ENCODE measurements around the gene CDH13.
A peak's percentile ranks its signal among the peaks of the same experiment; 100 is the strongest.

Gene CDH13

DNA sequence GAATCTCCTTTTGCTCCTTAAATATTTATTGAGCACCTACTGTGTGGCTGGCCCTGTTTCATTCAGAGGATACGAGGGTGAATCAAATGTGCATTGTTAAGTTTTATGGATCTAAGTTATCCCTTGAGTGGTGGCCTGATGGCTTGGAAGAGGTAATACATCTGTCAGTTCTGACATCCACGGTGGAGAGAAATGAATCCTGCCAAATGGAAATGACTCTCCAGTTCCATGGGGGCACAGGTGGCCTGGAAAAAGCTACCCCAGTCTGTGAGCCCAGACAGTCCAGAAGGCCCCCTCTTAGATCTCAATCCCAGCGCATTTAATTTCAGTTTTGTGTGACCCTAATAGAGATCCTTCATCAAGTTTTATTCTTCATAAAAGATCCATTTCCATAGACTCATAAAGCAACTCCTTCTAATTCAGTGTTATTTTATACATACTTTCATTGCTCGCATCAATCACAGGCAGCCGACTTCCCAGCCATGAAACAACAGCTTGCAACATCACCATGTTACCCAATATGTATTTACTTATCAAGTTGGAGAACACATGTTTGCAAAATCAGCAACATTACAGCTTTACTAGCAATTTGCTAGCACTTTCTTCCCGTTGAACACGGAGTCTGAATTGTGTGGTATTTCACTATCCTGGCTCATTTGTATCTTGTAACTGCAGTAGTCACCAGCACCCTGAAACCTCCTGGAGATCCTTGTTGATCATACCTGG, 846.2 kb downstream of the CDH13 start:
- no peak for DNase-seq

DNA sequence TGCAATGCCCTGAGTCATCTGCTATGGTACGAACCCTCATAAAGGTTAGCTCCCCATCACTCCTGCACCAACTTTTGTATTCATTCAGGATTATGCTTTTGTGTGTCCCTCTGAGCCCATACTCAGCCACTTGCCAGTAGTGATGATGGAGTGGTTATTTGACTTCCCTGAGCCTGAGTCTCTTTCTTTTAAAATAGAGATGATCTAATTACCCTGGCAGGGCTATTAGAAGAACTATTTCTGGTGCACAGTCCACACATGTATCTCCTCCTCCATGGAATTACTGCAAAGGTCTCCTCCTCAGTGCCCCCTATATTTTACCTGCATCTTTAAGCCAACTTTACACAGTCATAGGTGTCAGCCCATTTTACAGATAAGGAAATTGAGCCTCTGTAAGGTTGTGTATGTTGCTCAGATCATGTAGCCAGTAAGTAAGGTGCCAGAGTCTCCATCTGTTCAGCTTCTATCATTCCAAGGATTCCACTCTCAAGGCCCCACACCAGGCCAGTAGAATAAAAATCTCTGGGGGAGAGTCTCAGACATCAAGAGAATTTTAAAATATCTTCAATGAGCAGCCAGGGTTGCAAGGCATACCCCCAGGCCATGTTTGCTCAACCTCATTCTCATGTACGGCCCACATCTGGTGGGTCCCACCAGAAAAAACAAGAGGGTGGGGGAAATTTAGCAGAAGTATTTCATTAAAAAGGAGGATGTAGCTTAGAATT, 847.3 kb downstream of the CDH13 start:
- no peak for DNase-seq

DNA sequence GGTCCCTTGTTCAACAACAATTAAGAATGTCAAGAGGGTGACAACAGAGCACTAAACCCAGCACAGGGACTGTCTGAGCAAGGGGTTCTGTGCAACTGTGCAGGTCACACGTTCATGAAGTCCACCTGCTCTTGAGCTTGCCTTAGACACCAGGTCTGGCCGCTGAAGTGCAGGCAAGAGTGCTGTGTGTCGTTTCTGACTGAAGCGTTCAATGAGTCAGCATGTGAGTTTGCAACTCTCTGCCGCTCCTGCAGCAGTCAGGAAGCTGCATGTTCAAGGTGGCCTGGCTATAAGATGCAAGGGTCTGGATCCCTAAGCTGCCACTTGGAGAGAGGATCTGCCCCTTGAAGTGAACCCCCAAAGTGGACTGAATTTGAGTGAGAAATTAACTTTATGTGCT, 848.3 kb downstream of the CDH13 start:
- no peak for DNase-seq

DNA sequence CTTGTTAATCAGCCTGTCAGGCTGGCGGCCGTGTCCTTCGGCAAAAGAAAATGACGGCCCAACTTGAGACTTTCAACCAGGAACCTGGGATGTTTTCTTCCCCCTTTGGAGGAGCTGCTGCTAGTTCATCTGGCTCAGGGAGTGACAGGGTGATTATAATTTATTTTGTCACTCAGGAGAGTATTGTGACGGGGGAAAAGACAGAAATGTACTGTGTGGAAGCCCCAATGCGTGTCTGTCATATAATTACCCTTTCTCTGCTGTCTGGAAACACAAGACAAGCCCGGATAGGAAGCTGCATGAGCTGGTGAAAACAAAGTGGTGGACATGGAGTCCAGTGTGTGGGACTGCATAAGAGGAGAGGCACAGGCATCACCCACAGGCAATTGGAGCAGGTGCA, 854.8 kb downstream of the CDH13 start:
- no peak for DNase-seq

DNA sequence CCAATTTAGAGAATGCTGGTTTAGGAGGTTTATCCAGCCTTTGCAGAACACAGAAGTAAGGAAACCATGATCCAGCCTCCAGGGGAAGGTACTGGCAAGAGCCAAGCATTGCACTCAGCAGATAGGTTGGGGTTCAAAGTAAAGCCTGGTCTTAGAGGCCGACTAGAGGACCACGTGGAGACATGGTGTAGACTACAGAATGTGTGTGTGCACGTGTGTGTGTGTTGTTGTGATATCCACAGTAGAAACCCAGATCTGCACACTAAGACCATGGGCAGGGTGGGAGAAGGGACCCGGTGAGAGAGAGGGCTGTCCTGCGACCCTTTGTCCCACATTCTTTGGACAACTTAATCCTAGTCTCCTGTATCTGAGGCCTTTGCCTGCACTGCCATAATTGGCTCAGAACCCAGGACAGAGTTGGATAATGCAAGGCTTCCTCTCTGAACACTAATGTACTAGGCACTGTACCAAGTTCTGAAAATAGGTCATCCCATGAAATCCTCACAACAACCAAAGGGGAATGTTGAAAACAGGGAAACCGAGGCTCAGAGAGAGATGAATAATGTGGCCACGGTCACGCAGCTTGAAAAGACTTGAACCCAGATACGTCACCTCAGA, 855.9 kb downstream of the CDH13 start:
- DNase-seq: no peak

DNA sequence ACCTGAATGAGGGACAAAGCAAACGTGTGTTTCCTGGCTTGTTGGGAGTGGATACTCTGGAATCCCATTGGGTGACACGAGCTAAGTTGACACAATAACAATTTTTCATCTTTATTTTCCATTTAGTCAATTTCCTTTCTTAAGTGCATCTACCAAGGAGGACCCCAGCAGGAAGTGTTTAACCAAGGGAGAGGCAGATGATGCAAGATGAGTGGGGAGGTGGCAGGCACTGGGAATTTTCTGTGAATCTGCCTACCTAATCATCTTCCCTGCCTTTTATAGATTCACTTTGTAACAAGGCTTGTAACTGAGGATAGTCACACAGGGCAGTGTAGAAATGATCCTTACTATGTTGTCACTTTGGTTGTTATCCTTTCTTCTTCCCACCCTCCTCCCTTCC, 863.3 kb downstream of the CDH13 start:
- DNase-seq: no peak

DNA sequence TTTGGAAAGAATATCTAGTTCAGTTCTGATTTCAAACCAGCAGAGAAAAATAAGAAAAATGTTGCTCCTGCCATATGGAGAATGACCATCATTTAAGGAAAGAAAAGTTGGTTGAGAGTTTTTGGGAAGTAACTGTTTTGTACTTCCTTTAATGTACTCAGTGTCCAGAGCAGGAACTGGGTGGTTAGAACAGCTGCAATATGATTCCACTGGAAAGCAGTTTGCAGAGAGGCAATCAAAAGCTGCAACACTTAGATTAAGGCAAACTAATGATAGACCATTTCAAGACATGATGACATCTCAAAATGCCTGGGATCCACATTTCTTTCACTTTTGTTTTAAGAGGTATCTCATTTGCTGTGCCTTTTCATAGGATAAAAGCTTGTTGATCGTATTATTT, 867.7 kb downstream of the CDH13 start:
- no peak for DNase-seq

DNA sequence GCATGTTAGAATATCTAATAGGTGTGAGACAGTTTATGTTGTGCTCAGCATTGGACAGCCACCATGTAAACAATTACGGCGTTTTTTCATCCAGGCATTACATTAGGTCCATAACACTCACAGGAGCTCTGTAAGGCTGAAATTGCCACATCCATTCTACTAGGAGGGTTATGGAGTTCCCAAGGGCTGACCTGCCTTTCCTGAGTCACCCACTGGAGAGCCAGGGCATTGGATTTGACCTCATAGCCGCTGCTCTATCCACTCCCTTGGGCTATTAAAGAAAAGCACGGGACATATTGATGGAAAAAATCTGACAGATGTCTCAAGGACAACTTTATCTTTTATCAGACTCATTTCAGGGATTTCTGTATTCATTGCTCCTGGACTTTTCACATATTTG, 874.7 kb downstream of the CDH13 start:
- no peak for DNase-seq

DNA sequence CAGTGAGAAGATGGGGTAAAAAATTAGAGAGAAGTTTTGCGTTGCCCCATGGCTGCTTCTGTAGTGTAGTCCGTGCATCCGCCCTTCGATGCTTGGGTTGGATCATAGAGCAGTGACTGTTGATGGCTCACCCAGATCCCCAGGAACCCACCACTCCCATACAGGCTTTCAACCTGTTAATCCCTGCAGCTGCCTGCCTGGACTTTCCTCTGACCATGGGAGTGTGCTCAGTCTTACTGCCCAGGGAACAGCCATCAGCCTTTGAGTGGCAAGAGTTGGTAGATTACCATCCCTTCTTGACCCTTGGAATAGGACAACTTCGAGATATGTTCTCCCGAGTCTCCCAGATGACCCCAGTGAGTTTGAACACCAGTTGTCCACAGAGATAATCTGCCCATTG, 881.5 kb downstream of the CDH13 start:
- no peak for DNase-seq

DNA sequence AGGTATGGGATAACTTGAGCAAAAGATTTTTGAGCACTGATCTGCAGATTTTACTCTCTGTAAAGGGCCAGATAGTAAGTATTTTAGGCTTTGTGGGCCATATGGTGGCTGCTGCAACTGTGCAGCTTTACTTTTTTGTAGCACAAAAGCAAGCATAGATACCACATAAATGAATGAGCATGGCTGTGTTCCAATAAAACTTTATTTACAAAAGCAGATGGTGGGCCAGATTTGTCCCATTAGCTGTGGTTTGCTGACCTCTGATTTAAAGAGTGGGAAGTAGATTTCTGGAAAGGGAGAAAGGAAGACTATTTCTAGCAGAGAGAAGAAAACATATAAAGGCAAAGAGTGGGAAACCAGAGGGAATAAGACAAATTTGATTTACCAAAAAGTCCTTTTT, 882.5 kb downstream of the CDH13 start:
- DNase-seq: no peak

DNA sequence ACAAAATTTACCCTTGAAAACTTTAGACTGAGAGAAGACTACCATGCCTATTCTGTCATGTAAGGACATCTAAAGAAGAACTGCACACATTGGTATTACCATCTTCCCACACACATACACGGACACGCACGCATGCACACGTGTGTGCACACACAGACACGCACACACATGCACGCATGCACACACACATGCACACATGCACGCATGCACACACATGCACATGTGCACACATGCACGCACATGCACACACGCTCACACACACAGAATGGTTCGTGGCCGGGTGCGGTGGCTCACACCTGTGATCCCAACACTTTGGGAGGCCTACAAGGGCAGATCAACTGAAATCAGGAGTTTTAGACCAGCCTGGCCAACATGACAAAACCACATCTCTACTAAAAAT, 884.1 kb downstream of the CDH13 start:
- no peak for DNase-seq

DNA sequence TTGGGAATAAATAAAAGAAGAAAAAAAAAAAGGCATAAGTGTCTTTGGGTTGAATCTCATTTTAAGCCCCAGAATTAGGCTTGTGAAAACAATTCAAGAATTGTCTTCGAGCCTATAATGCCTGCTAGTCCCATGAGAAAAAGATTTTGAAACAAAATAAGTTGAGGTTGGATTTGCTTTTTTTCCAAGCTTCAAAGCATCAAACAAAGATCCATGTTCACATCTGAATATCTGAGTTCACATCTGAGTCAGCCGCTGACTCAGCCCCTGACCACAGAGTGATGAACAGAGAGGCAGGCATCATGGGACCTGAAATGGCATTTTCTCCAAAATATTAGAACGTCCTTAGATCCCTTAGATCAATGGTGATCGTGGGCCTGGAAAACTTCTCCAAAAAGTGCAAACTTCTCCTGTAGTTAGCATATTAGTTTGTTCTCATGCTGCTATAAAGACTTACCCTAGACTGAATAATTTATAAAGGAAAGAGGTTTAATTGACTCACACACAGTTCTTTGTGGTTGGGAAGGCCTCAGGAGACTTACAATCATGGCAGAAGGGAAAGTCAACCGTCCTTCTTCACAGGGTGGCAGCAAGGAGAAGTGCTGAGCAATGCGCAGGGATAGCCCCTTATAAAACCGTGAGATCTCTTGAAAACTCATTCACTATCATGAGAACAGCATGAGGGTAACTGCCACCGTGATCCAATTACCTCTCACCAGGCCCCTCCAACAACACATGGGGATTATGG, 886.4 kb downstream of the CDH13 start:
- DNase-seq: no peak

DNA sequence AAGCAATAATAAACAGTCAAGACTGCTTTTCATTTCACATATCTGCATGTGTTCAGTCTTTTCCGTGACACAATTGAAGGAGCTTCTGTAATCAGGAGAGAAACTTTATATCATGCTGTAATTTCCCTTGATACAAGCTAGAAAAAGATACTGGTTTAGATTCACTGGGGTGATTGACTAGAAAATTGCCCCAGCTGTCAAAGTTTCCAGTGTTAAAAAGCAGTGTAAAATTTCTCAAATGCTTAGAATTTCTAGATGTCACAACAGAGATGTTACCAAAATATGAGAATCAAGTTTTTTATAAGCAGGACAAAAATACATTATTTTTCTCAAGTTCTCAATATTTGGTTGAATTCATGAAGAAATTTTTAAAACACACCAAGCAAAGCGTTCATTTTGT, 888.6 kb downstream of the CDH13 start:
- DNase-seq: no peak

DNA sequence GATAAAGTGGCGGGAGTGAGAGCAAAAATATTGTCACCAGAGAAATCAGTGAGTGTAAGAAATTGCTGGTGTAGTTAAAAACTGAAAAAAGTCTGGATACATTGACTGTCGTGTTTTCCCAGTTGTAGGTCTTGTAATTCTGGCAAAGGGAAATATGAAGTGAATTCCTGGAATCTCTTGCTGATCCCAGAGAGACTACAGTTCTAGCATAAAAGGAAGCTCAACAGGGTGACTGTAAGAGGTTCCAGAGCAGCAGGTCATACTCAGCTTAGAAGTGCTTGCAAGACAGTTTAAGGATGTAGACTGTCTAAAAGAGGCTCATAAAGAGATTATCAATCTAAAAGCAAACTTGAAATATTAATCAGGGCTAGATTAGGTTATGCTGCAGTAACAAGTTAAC, 890.2 kb downstream of the CDH13 start:
- no peak for DNase-seq

DNA sequence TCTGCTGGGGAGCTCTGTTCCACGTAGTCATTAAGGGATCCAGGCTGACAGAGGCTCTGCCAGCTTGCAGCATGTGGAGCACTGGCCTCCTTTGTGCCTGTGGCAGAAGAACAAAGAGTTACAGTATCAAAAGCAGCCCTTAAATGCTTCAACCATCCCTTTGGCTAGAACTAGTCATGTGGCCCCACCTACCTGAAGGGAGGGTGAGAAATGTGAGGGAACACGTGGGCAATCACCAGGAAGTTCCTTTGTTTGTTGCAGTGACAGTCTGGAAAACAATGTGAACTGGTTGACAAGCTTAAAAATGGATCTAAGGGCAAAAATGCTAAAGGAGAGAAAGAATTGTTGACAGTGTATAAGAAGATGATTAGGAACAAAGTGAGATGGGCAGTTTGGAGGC, 890.6 kb downstream of the CDH13 start:
- no peak for DNase-seq

DNA sequence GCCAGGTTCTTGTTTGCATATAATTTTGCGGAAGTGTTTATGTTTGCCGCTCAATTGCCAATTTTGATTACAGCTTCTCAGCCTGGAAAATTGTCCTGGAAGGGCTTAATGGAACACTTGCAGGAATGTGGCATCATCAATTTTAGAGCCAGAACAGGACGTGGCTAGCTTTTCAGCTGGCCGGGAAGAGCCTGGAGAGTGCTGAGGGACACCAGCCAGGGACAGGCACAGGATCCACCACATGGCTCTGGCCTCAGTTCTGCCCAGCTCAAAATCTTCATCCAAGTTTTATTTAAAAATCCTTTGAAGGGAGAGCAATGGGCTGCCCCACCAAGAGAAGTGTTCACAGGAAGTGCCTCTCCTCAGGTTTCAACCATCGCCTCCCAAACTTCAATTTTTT, 893.8 kb downstream of the CDH13 start:
- no peak for DNase-seq

DNA sequence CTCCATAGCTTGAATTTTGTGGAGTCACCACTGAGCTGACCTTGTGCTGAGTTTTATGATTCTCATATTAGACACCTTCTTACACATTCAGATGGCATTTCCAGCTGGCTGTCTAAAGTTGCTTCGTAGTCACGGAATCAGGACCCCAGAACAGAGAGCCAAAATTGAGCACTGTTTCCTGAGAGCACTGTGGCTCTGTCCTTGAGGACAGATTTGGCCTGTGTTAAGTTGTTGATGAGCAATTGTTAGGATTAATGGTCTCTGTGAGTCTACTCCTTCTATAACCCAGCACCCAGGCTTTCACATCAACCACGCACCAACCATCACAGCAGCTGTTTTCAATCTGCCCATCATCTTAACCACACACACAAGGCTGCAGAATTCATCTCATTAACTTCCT, 903.5 kb downstream of the CDH13 start:
- DNase-seq: no peak

DNA sequence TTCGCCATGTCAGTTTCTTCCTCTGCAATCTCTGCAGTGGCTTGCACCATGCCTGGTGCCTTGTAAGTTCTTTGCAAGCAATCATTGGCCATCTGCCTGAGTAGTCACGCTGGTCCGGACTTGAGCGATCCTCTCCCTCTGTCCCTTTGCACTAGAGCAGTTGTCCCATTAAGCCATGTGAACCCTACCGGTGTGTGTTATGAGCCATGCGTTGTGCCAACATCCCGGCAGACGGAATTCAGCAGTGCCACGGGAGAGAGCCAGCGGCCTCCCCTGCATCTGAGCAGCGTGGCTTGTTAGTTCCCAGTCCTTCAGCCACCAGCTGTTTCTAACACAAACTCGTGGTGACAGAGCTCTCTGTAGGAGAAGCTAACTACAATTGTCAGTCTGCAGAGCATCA, 905.9 kb downstream of the CDH13 start:
- no peak for DNase-seq

DNA sequence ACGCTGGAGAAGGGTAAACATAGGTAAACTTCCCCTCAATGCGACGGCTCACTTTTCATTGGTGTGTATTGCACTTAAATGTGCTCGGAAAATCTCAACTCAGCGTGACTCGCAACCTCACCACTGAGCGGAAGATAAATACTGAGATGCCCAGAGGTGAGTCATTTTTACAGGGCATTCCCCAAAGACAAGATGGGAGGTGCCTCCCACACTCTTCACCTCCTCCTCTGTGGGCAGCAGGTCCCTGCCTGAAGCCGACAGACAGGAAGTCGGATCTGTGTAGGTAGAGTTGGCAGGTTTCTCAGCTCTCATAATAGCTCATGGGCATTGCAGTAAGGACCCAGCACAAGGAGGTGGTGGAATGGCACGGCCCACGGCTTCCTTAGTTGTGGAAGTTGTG, 906.4 kb downstream of the CDH13 start:
- DNase-seq: peak; percentile 20

DNA sequence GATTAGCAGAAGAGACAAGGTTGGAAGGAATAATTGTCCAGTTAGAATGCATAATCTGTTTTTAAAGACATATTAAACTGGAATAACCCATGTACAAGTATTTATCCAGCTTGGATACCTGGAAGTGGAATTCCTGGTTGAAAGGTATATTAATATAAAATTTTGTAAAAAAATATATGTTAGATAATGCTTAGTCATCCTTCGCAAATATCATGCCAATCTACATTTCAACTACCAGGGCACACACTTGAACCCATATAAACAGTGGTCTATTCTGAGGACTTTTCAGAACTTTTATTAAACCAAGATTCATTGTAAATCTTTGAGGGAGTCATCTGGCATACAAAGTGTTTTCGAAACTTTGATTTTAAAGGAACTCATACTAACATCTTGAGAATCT, 911.9 kb downstream of the CDH13 start:
- no peak for DNase-seq

DNA sequence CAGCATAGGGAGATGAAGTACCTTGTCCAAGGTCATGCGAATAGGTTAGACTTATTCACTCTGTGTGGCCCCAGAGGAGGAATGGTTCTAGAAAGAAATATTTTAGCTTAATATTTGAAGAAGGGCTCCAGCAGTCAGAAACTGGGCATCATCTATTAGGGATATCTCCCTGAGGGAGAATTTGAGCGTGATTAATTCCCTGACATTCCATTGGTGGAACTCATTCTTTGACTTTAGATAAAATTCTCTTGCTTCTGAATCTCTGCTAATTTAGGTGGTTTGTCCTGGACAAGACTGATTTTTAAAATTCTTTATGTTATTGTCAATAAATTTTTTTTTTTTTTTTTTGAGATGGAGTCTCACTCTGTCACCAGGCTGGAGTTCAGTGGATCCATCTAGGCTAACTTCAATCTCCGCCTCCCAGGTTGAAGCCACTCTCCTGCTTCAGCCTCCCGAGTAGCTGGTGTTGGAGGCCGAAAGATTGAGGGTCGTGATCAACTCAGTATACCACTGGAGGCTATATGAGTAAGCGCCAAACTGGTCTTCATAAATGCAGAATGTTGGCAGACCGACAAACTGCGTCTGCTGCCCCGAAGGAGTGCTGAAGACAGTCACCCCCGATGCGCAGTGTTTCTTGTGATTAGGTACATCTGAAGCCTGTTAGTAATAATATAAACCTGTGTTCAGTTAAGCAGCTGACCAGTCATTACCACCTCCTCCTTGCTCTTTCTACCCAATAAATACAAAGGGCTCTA, 913.1 kb downstream of the CDH13 start:
- no peak for DNase-seq

DNA sequence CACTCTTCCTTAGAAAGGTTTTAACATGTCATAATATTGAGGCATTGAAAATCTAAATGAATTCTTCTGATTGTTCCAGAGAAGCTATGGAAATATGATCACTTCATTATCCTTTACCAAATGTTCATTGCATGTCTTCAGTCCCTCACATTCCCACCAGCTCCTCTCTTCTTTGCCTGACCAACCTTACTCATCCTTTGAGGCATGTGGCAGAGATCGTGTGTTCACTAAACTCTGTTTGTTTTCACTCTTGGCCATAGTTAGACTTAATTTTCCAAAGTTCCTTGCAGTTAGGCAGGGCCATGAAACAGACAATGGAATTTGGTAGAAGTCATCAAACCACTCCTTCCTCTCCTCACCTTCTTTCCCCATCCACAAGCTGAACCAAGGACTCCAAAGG, 914.5 kb downstream of the CDH13 start:
- no peak for DNase-seq

DNA sequence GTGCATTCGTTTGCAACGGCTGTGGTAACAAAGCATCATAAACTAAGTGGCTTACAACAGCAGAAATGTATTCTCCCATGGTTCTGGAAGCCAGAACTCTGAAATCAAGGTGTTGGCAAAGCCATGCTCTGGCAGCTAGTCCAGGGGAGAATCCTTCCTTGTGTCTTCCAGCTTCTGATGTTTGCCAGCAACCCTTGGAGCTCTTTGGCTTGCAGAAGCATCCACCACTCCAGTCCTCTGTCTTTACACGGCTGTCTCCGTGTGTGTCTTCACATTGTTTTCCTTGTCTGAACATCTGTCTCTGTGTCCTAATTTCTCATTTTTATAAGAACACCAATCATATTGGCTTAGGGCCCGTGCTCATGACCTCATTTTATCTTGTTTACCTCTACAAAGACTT, 915.7 kb downstream of the CDH13 start:
- no peak for DNase-seq

All from NK-92 treated with Interleukin-12 subunit alpha and Interleukin-12 subunit beta, amount 100 ng/mL, for 24 hours (cell line).